PFSK-1 (cell line): ENCODE results near the gene UTP14C.

ENCODE experiments used
- POLR2AphosphoS5 ChIP-seq: IDR thresholded peaks from 2 replicates; pipeline ENCODE4 v1.6.1; 2012; ENCODE audit warnings: low read depth, mild to moderate bottlenecking, control low read depth, low read length, moderate library complexity
- SIN3A ChIP-seq: IDR thresholded peaks from 2 replicates; pipeline ENCODE4 v1.6.1; 2012; ENCODE audit warnings: mild to moderate bottlenecking, low read length, moderate library complexity, borderline replicate concordance; ENCODE audit not compliant: insufficient read depth

DNA sequence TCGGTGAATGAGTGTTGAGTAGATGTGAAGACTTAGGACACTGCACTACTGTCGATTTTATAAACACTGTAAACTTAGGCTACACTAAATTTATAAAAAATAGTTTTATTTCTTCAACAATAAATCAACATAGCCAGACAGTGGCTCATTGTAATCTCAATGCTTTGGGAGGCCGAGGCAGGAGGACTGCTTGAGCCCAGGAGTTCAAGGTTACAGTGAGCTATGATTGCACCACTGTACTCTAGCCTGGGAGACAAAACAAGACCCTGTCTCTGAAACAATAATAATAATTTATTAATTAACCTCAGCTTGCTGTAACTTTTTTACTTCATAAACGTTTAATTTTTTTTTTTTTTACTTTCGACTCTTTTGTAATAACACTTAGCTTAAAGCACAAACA, 47.6 kb upstream of the UTP14C start:
- TF ChIP-seq POLR2AphosphoS5 (no peak), SIN3A (no peak)
